HFF-Myc (cell line): ENCODE data around the gene NLK.
"Not testable (repeated sequence)": the region's sequence is repeated elsewhere in the genome, so short reads cannot be mapped to it uniquely, and the experiment has no call there.

Experiments
- DNase-seq: peaks from one replicate; pipeline ENCODE4 v3.0.0-alpha.2; 2011; ENCODE audit warnings: low read depth; ENCODE audit errors: extremely low read depth
- H3K4me3 ChIP-seq: replicated peaks from 2 replicates; pipeline ENCODE4 v1.5.1; 2011; ENCODE audit warnings: low read depth, mild to moderate bottlenecking, control low read depth, low read length
- TF ChIP-seq, protein P1 (sequence below): IDR thresholded peaks from 2 replicates; pipeline ENCODE4 v1.5.1; 2012; ENCODE audit warnings: mild to moderate bottlenecking, low read depth, low read length, control low read depth; ENCODE audit errors: missing control alignments

Gene NLK

DNA sequence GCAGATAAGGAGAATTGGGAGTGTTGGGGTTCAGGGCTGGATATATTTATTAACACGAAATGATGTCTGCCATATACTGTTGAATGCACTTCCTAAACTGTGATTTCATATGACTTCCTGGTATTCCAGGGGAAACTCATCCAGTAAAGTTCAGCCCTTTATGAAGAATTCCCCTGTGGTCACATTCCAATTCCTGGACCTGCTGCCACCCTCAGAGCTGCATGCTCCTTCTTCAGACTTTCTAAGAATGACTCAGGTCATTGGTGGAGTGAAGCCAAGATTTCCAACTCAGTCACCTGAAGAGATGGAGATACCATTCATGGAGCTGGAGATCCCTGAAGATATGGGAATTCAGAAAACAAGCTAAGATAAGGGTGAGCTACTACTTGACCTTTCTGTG is 162.3 kb downstream of the NLK start:
- H3K4me3 ChIP-seq, result no peak overlapping the region
- TF ChIP-seq, protein P1, sequence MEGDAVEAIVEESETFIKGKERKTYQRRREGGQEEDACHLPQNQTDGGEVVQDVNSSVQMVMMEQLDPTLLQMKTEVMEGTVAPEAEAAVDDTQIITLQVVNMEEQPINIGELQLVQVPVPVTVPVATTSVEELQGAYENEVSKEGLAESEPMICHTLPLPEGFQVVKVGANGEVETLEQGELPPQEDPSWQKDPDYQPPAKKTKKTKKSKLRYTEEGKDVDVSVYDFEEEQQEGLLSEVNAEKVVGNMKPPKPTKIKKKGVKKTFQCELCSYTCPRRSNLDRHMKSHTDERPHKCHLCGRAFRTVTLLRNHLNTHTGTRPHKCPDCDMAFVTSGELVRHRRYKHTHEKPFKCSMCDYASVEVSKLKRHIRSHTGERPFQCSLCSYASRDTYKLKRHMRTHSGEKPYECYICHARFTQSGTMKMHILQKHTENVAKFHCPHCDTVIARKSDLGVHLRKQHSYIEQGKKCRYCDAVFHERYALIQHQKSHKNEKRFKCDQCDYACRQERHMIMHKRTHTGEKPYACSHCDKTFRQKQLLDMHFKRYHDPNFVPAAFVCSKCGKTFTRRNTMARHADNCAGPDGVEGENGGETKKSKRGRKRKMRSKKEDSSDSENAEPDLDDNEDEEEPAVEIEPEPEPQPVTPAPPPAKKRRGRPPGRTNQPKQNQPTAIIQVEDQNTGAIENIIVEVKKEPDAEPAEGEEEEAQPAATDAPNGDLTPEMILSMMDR, result no peak
- DNase-seq, result no peak

DNA sequence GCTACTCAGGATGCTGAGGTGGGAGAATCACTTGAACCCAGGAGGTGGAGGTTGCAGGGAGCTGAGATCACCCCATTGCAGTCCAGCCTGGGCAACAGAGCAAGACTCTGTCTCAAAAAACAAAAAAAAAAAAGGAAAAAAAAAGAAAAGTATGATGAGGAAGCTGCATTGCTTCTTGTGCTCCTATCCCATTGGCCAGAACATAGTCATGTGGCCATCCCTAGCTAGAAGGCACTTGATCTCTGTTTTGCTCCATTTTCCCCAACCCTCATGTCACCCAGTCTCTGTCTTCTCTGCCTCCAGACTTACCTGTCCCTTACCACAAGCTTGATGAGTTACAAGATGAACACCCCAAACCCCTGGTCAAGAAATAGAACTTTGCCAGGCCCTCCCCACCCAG is 163.8 kb downstream of the NLK start:
- H3K4me3 ChIP-seq, result no peak overlapping the region
- TF ChIP-seq, protein P1, result no peak
- DNase-seq, result no peak

DNA sequence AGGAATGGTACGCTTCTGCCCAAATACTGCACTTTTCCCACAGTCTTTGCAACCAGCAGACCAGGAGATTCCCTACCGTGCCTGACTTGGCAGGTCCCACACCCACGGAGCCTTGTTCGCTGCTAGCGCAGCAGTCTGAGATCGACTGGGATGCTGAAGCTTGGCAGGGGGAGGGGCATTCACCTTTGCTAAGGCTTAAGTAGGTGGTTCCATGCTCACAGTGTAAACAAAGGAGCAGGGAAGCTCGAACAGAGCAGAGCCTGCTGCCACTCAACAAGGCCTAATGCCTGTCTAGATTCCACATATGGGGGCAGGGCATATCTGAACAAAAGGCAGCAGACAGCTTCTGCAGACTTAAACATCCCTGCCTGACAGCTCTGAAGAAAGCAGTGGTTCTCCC is 169.3 kb downstream of the NLK start:
- no peak overlapping the region for H3K4me3 ChIP-seq
- TF ChIP-seq, protein P1, result no peak
- no peak for DNase-seq

DNA sequence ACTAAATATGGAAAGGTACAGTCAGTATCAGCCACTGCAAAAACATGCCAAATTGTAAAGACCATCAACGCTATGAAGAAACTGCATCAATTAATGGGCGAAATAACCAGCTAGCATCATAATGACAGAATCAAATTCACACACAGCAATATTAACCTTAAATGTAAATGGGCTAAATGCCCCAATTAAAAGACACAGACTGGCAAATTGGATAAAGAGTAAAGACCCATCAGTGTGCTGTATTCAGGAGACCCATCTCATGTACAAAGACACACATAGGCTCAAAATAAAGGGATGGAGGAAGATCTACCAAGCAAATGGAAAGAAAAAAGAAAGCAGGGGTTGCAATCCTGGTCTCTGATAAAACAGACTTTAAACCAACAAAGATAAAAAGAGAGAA is 171.1 kb downstream of the NLK start:
- not testable (repeated sequence) for H3K4me3 ChIP-seq, DNase-seq

DNA sequence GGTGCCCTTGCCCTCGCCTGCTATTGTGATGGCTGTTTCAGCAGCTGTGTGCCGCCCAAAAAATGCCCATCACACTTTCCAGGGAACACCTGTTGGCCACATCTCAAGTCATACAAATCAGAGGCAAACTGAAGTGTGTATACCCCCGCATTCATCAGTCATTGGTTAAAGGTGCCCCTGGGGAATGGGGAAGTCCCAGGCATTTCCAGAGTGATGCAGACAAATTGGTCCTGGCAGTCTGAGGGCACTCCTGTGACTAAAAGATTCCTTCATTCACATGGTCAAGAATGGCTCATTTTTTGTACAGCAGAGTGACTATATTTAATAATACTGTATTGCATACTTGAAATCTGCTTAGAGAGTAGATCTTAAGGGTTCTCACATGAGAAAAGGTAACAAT is 173.6 kb downstream of the NLK start:
- TF ChIP-seq, protein P1, result no peak
- no peak for DNase-seq
- H3K4me3 ChIP-seq, result no peak overlapping the region

DNA sequence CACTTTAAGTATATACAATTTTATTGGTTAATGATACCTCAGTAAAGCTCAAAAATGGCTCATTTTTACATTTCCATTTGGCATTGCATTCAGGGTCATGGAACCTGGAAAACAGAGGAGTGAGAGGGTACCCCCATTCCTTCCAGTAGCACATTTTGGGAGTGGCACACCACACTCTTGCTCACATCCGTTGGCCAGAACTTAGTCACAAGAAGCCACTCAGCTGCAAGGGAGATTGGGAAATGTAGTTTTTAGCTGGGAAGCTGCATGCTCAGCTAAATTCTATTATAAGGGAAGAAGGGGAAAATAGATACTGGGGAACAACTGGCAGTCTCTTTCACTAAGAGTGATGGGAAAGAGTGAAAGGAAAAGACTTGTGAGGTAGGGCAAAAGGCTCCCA is 174.1 kb downstream of the NLK start:
- TF ChIP-seq, protein P1, result no peak
- no peak overlapping the region for H3K4me3 ChIP-seq
- DNase-seq, result no peak

DNA sequence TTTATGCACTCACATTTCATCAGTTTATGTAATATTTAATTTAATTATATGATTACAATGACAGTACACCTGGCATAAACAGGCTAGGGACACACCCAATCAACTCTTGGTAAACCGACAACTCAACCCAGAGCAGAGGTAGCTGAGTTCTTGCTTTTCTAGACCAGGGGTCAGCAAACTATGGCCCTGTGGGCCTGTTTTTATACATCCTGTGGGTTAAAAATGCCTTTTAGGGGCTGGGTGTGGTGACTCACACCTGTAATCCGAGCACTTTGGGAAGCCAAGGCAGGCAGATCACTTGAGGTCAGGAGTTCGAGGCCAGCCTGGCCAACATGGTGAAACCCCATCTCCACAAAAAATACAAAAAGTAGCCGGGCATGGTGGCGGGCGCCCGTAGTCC is 177.3 kb downstream of the NLK start:
- TF ChIP-seq, protein P1, result no peak
- no peak overlapping the region for H3K4me3 ChIP-seq
- no peak for DNase-seq
